ENCODE data around the gene TSPAN14. TPM values are rescaled to one million over a fixed set of nuclear protein-coding genes. Genes with fewer than 3 reads are reported as not detected.

Gene TSPAN14
- total and polyA plus RNA-seq, 2 of the 13 experiments (the other 11 are each of a cell fraction or from before 2014, with no cell fraction given), result 24.1 to 80.6 TPM

GRCh38 chr10:80410122-80410521 lies 44.0 kb upstream of the TSPAN14 start:
- intact Hi-C loops (cut with micrococcal nuclease; ENCODE audit: unreplicated experiment) (no loop called here), in situ Hi-C loops (cut with HindIII; ENCODE audit: extremely low pct_ligation_motif_present, low pct_unique_long_range_greater_than_20kb) (no loop called here)
- peaks cover 84% of the 10 kb centered on the region for H3K4me1 ChIP-seq (ENCODE audit: insufficient read depth, low read length)
- peak overlapping the region; percentile 82 for H3K4me2 ChIP-seq (ENCODE audit: low read depth, low read length)
- peak overlapping the region in 2 of 3 experiments; percentile 76 to 78; a peak in 3 of 6 replicates for H3K4me3 ChIP-seq (replicated peaks in 1 of 3; ENCODE audit: insufficient read depth in 1 of 3, low read depth in 2 of 3, low read length in 3 of 3)
- 0 out of 3 replicates have a peak, but pooled peaks have one; percentile 4 for ATAC-seq
- POLR2A ChIA-PET, result interaction anchor here (0.9 to 2.0 kb wide), 4 partner anchors 8 to 95 kb away, joined by 4 to 12 read pairs (median 6); no protein-coding TSS in a partner anchor
- no peak overlapping the region for H2AFZ ChIP-seq (ENCODE audit: low read length)
- H3K27ac ChIP-seq (ENCODE audit: extremely low read length, insufficient read depth, low read length), result peak overlapping the region; percentile 99
- DNase-seq (ENCODE audit: low spot score), result no peak
- no peaks in the 10 kb centered on the region for H3K36me3 ChIP-seq (replicated peaks in 1 of 2; ENCODE audit: control insufficient read depth in 1 of 2, insufficient read depth in 2 of 2, low read length in 2 of 2)
- H3K9ac ChIP-seq (ENCODE audit: insufficient read depth, low read depth, low read length), result peak overlapping the region; percentile 92
- H3K79me2 ChIP-seq (ENCODE audit: insufficient read depth, low read length), result peaks cover 59% of the 10 kb centered on the region
- H3K27me3 ChIP-seq (ENCODE audit: control insufficient read depth in 1 of 2, insufficient read depth in 2 of 2, low read length in 2 of 2), result no peaks in the 10 kb centered on the region; a peak in 1 of 5 replicates
- no peaks in the 10 kb centered on the region for H3K9me3 ChIP-seq (ENCODE audit: low read length)
- BruUV-seq (replicated peaks), result no TSS peak
- FAIRE-seq, result no peak
- peaks cover 10% of the 10 kb centered on the region; the same call in 1 of the 2 replicates for H4K20me1 ChIP-seq (ENCODE audit: insufficient read depth, low read length)
- 0% methylated on average over 1 of the region's 2 CpGs for WGBS (ENCODE audit: low lambda C conversion rate)
- CTCF ChIA-PET (ENCODE audit: low intra/inter-chr PET ratio, low total read pairs), result no interaction called here
- 0 out of 2 replicates have a peak, but pooled peaks have one; percentile 26 for TF ChIP-seq ZFY (CRISPR knock-in tag; IDR thresholded peaks at IDR 0.05)
- peak; percentile 40; the same call in 1 of the 2 replicates for TF ChIP-seq PAXIP1 (CRISPR knock-in tag; conservative IDR thresholded peaks at IDR 0.05)
- peak; percentile 59; the same call in 1 of the 2 replicates for TF ChIP-seq HIC2 (CRISPR knock-in tag; IDR thresholded peaks at IDR 0.05; ENCODE audit: low read depth)
- TF ChIP-seq ZNF720 (CRISPR knock-in tag; IDR thresholded peaks at IDR 0.05), result no peak
- 0 out of 4 replicates have a peak, but pooled peaks of 1 of the 2 experiments have one; percentile 19 for TF ChIP-seq HMGXB4 (CRISPR knock-in tag; IDR thresholded peaks at IDR 0.05; ENCODE audit: borderline replicate concordance in 1 of 2, low read depth in 1 of 2)
- peak; percentile 47 for TF ChIP-seq ZFX (CRISPR knock-in tag; IDR thresholded peaks at IDR 0.05; ENCODE audit: low read depth)
- TF ChIP-seq HNF4A (CRISPR knock-in tag; IDR thresholded peaks at IDR 0.05), result peak; percentile 77
- TF ChIP-seq BATF2 (CRISPR knock-in tag; IDR thresholded peaks at IDR 0.05), result no peak
- TF ChIP-seq ELF3 (CRISPR knock-in tag; IDR thresholded peaks at IDR 0.05), result 0 out of 2 replicates have a peak, but pooled peaks have one; percentile 8
- 0 out of 2 replicates have a peak, but pooled peaks have one; percentile 29 for TF ChIP-seq ZNF609 (CRISPR knock-in tag; IDR thresholded peaks at IDR 0.05; ENCODE audit: borderline replicate concordance)
